ENCODE data around the gene ZNF330. TPM values are rescaled to one million over a fixed set of nuclear protein-coding genes. Genes with fewer than 3 reads are reported as not detected.
"Not testable (repeated sequence)": the region's sequence is repeated elsewhere in the genome, so short reads cannot be mapped to it uniquely, and the experiment has no call there.

Gene ZNF330
- total RNA-seq, 2 experiments from 2014 or later = 48.9 to 53.7 TPM

- no peak for DNase-seq
- H3K4me3 Mint-ChIP-seq = no peak overlapping the region
- ChIA-PET POLR2A (no interaction called here), CTCF (no interaction called here)
- no peaks in the 10 kb centered on the region for H3K36me3 Mint-ChIP-seq (ENCODE audit: low read depth)
- H3K27ac Mint-ChIP-seq = no peak overlapping the region
- H3K27me3 Mint-ChIP-seq = peaks cover 19% of the 10 kb centered on the region
- H3K9me3 Mint-ChIP-seq = no peaks in the 10 kb centered on the region
- no peaks in the 10 kb centered on the region for H3K4me1 Mint-ChIP-seq
These were observed 7.1 kb upstream of the ZNF330 start for GRCh38 chr4:141213550-141213991.

GRCh38 chr4:141215030-141215429 lies 5.7 kb upstream of the ZNF330 start:
- H3K9me3 Mint-ChIP-seq = no peaks in the 10 kb centered on the region
- H3K36me3 Mint-ChIP-seq (ENCODE audit: low read depth) = no peaks in the 10 kb centered on the region
- no peaks in the 10 kb centered on the region for H3K4me1 Mint-ChIP-seq
- H3K4me3 Mint-ChIP-seq = no peak overlapping the region
- ChIA-PET POLR2A (no interaction called here), CTCF (no interaction called here)
- no peak overlapping the region for H3K27ac Mint-ChIP-seq
- DNase-seq = no peak
- H3K27me3 Mint-ChIP-seq = peaks cover 24% of the 10 kb centered on the region

DNA sequence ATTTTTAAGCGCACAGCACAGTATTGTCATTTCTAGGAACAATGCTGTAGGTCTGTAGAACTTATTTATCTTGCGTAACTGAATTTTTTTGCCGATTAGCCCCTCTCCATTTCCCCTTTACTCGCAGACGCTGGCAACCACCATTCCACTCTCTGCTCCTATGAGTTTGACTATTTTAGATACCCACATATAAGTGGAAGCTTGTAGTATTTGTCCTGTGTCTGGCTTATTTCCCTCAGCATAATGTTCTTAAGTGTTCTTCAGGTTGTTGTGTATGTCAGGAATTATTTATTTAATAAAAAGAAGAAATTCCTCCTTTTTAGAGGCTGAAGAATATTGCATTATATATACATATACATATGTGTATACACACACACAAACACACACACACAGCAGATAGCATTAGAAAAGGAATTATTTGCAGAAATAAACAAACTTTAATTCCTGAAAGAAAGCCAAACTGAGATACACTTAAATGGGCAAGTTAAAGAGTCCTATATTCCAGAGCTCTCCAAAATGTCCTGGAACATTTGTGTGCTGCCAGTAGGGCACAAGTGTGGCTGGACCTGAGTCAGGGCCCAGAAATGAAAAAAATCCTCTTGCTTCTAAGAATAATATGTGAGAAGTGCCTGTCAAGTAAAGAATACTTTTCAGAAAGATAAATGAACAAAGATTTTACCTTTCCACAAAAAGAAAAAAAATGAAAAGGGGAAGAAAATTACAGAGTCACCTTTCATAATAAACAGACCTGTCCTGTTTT lies 4.5 kb upstream of the ZNF330 start:
- Mint-ChIP-seq H3K27me3 (peaks cover 18% of the 10 kb centered on the region), H3K4me3 (no peak overlapping the region), H3K36me3 (ENCODE audit: low read depth) (peaks cover 4% of the 10 kb centered on the region), H3K27ac (no peak overlapping the region), H3K9me3 (no peaks in the 10 kb centered on the region), H3K4me1 (peaks cover 5% of the 10 kb centered on the region)
- POLR2A ChIA-PET = no interaction called here
- DNase-seq = no peak
- CTCF ChIA-PET = no interaction called here

DNA sequence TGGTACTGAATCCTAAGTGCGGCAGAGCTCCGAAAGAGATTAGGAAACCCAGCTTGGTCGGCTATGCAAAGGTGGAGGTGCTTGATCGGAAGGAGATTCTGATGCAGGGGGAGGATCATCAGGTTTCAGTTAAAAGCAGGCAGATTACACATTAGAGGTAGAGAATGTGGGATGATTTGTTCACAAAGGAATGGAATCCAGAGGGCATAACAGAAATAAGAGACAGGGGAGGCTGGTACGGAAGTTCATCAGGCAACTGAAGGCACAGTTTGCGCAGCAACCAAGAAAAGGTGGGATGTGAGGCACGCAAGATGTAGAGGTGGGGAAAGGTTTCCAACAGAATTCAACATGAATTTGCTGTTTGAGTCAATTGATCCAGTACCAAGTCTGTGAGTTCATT lies 424 bp upstream of the ZNF330 start:
- DNase-seq = no peak
- ChIA-PET POLR2A (interaction anchor here (1.4 kb wide), 1 partner anchor 9 kb away, joined by 3 read pairs; no protein-coding TSS in a partner anchor), CTCF (no interaction called here)
- Mint-ChIP-seq H3K27me3 (peaks cover 11% of the 10 kb centered on the region), H3K4me1 (peaks cover 40% of the 10 kb centered on the region), H3K27ac (no peak overlapping the region), H3K36me3 (ENCODE audit: low read depth) (peaks cover 32% of the 10 kb centered on the region), H3K9me3 (no peaks in the 10 kb centered on the region), H3K4me3 (peak overlapping the region; percentile 96)

- ChIA-PET POLR2A (interaction anchor here (1.5 kb wide), 1 partner anchor 23 kb away, joined by 3 read pairs; no protein-coding TSS in a partner anchor), CTCF (no interaction called here)
- peaks cover 42% of the 10 kb centered on the region for H3K4me1 Mint-ChIP-seq
- no peak for DNase-seq
- H3K27ac Mint-ChIP-seq = no peak overlapping the region
- no peak overlapping the region for H3K4me3 Mint-ChIP-seq
- peaks cover 8% of the 10 kb centered on the region for H3K27me3 Mint-ChIP-seq
- no peaks in the 10 kb centered on the region for H3K9me3 Mint-ChIP-seq
- H3K36me3 Mint-ChIP-seq (ENCODE audit: low read depth) = peaks cover 54% of the 10 kb centered on the region
These were observed 2.7 kb downstream of the ZNF330 start for GRCh38 chr4:141223418-141223817.

- H3K9me3 Mint-ChIP-seq, CTCF ChIA-PET, H3K27me3 Mint-ChIP-seq: not testable (repeated sequence)
These were observed 6.6 kb downstream of the ZNF330 start for GRCh38 chr4:141227280-141227679.

DNA sequence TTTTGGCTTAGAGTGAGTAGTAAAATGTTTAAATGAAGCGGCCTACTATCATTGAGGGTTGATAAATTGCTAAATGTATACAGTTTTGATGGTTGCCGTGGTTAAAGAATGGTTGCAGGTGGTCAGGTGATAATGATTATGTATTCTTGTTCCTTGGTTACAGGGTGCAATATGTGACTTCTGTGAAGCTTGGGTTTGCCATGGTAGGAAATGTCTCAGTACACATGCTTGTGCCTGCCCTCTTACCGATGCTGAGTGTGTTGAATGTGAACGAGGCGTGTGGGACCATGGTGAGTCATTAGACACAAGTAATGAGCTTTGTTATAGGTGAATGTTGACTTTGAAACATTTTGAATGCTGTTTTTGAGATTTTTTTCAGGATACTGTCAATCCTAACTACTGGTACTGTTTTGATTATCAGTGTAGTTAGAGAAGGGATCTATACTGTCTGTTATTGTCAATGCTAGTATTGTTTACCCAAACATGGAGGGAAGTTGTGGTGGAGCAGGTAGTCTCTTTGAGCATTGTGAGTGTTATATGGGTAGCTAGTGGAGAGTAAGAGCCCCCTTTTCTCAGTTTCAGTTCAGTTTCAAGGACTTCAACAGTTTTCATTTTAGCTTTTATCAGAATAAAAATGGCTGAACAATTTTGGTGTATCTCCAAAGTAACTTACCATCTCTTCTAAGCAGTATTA lies 8.9 kb downstream of the ZNF330 start:
- H3K27me3 Mint-ChIP-seq = no peaks in the 10 kb centered on the region
- no peak overlapping the region for H3K4me3 Mint-ChIP-seq
- no peak overlapping the region for H3K27ac Mint-ChIP-seq
- peaks cover 67% of the 10 kb centered on the region for H3K36me3 Mint-ChIP-seq (ENCODE audit: low read depth)
- no peak for DNase-seq
- ChIA-PET POLR2A (interaction anchor here (1.1 kb wide), 1 partner anchor 9 kb away, joined by 3 read pairs; the partner anchor contains the start of gene ZNF330), CTCF (no interaction called here)
- peaks cover 13% of the 10 kb centered on the region for H3K4me1 Mint-ChIP-seq
- H3K9me3 Mint-ChIP-seq = no peaks in the 10 kb centered on the region

More at GRCh38 chr4:141227280-141227679, 6.6 kb downstream of the ZNF330 start:
- H3K4me1 Mint-ChIP-seq = peaks cover 33% of the 10 kb centered on the region
- H3K27ac Mint-ChIP-seq, POLR2A ChIA-PET, H3K4me3 Mint-ChIP-seq, DNase-seq: not testable (repeated sequence)
- peaks cover 74% of the 10 kb centered on the region for H3K36me3 Mint-ChIP-seq (ENCODE audit: low read depth)

- DNase-seq = no peak
- Mint-ChIP-seq H3K27ac (no peak overlapping the region), H3K9me3 (no peaks in the 10 kb centered on the region), H3K4me1 (peaks cover 7% of the 10 kb centered on the region), H3K36me3 (ENCODE audit: low read depth) (peaks cover 51% of the 10 kb centered on the region), H3K27me3 (no peaks in the 10 kb centered on the region), H3K4me3 (no peak overlapping the region)
- ChIA-PET POLR2A (no interaction called here), CTCF (no interaction called here)
These were observed 13.0 kb downstream of the ZNF330 start for GRCh38 chr4:141233673-141234072.

GRCh38 chr4:141238186-141238585 lies 17.5 kb downstream of the ZNF330 start:
- Mint-ChIP-seq H3K36me3 (ENCODE audit: low read depth) (peaks cover 22% of the 10 kb centered on the region), H3K27ac (no peak overlapping the region), H3K4me1 (peaks cover 6% of the 10 kb centered on the region), H3K27me3 (peaks cover 4% of the 10 kb centered on the region), H3K9me3 (no peaks in the 10 kb centered on the region), H3K4me3 (no peak overlapping the region)
- DNase-seq = no peak
- CTCF ChIA-PET = no interaction called here
- POLR2A ChIA-PET = no interaction called here

DNA sequence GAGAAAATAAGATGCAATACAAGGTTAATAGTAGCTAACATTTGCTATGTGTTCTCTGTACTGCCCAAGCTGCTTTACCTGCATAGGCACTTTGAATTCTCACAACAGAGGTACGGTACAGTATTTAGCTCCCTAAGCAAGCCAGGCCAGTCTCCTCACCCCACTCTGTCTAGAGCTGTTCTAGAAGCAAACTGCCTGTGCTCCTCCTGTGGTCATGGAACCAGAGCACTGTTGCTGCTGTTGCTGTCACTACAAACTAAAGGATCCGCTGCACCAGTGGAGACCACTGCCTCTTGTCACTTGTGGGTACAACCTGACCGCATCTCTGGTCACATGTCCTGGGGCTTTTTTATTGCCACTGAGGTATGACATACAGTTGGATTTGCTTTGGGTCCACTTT lies 19.6 kb downstream of the ZNF330 start:
- Mint-ChIP-seq H3K36me3 (ENCODE audit: low read depth) (peaks cover 10% of the 10 kb centered on the region), H3K4me3 (no peak overlapping the region), H3K27me3 (peaks cover 4% of the 10 kb centered on the region), H3K27ac (no peak overlapping the region), H3K4me1 (peaks cover 10% of the 10 kb centered on the region), H3K9me3 (no peaks in the 10 kb centered on the region)
- POLR2A ChIA-PET = no interaction called here
- DNase-seq = no peak
- CTCF ChIA-PET = no interaction called here

- DNase-seq = no peak
- Mint-ChIP-seq H3K27ac (no peak overlapping the region), H3K4me1 (peaks cover 14% of the 10 kb centered on the region), H3K4me3 (no peak overlapping the region), H3K9me3 (no peaks in the 10 kb centered on the region), H3K36me3 (ENCODE audit: low read depth) (peaks cover 6% of the 10 kb centered on the region), H3K27me3 (peaks cover 4% of the 10 kb centered on the region)
- CTCF ChIA-PET = no interaction called here
- POLR2A ChIA-PET = no interaction called here
These were observed 20.0 kb downstream of the ZNF330 start for GRCh38 chr4:141240671-141241070.

GRCh38 chr4:141241986-141242385 lies 21.3 kb downstream of the ZNF330 start:
- POLR2A ChIA-PET = no interaction called here
- H3K27ac Mint-ChIP-seq = no peak overlapping the region
- H3K4me3 Mint-ChIP-seq = no peak overlapping the region
- peaks cover 4% of the 10 kb centered on the region for H3K27me3 Mint-ChIP-seq
- H3K9me3 Mint-ChIP-seq = no peaks in the 10 kb centered on the region
- CTCF ChIA-PET = interaction anchor here (1.2 kb wide), 1 partner anchor 13 kb away, joined by 3 read pairs; no protein-coding TSS in a partner anchor
- peaks cover 2% of the 10 kb centered on the region for H3K36me3 Mint-ChIP-seq (ENCODE audit: low read depth)
- DNase-seq = no peak
- H3K4me1 Mint-ChIP-seq = peaks cover 24% of the 10 kb centered on the region

DNA sequence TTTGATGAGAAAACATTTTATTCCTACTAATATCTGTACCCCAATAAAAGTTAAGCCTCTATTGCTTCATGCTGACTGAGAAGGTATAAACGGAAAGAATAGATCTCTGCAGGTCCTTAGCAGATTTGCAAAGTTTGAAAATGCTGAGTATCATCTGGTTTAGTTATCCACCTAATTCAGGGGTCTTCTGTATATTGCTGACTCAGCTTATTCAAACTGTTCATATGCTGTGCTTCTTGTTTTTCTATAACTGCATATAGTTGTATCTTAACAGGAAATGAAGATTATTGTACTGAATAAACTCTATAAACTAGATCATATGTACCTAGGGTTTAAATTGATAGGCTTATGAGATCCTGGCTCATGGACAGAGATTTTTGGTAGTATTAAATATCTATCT lies 23.7 kb downstream of the ZNF330 start:
- ChIA-PET POLR2A (no interaction called here), CTCF (no interaction called here)
- peaks cover 4% of the 10 kb centered on the region for H3K27me3 Mint-ChIP-seq
- H3K27ac Mint-ChIP-seq = no peak overlapping the region
- no peak overlapping the region for H3K4me3 Mint-ChIP-seq
- H3K36me3 Mint-ChIP-seq (ENCODE audit: low read depth) = peaks cover 2% of the 10 kb centered on the region
- H3K4me1 Mint-ChIP-seq = peaks cover 37% of the 10 kb centered on the region
- H3K9me3 Mint-ChIP-seq = no peaks in the 10 kb centered on the region
- DNase-seq = no peak

Data from activated CD4-positive, alpha-beta memory T cell treated with anti-CD3 and anti-CD28 coated beads, Interleukin-2, amount 10 ng/mL, durations not matched to agents 7 days and 5 days (primary cell).